ENCODE results near the gene SLC38A2.

DNA sequence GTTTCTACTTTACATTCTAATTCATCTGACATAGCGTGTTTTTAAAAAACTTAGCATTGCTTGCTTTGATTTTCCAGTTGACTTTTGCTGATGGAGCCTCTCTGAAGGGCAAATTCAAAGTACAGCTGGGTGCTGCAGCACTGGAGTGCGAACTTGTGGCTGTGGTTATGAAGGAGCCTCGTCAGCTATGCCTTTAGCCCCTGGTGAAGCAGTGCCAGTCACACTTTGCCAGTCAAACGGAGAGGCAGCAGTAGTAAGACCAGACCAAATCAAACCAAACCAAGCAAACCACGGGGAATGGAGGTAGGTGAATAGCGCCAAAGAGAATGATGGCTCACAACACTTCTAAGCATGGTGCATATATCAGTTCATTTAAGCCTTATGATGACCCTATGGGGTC is 15.1 kb upstream of the SLC38A2 start:
- TF ChIP-seq, protein P1, sequence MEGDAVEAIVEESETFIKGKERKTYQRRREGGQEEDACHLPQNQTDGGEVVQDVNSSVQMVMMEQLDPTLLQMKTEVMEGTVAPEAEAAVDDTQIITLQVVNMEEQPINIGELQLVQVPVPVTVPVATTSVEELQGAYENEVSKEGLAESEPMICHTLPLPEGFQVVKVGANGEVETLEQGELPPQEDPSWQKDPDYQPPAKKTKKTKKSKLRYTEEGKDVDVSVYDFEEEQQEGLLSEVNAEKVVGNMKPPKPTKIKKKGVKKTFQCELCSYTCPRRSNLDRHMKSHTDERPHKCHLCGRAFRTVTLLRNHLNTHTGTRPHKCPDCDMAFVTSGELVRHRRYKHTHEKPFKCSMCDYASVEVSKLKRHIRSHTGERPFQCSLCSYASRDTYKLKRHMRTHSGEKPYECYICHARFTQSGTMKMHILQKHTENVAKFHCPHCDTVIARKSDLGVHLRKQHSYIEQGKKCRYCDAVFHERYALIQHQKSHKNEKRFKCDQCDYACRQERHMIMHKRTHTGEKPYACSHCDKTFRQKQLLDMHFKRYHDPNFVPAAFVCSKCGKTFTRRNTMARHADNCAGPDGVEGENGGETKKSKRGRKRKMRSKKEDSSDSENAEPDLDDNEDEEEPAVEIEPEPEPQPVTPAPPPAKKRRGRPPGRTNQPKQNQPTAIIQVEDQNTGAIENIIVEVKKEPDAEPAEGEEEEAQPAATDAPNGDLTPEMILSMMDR (IDR thresholded peaks at IDR 0.05; ENCODE audit: insufficient read depth, low read depth, low read length): no peak
- TF ChIP-seq EZH2 (IDR thresholded peaks at IDR 0.05; ENCODE audit: insufficient read depth, low read length): no peak
